ENCODE results near the gene LHFPL2. TPM values are rescaled to one million over a fixed set of nuclear protein-coding genes. Genes with fewer than 3 reads are reported as not detected.

The LHFPL2 gene
- total RNA-seq, 2 experiments from 2014 or later: 0.19 to 0.25 TPM

GRCh38 chr5:78508186-78508765 lies 140.3 kb downstream of the LHFPL2 start:
- ATAC-seq (ENCODE audit: poor library complexity): no peak

GRCh38 chr5:78507531-78507930 lies 141.0 kb downstream of the LHFPL2 start:
- Mint-ChIP-seq H3K4me1 (ENCODE audit: low read depth) (peaks cover 20% of the 10 kb centered on the region), H3K27me3 (peaks cover 91% of the 10 kb centered on the region), H3K27ac (no peak overlapping the region), H3K36me3 (ENCODE audit: low read depth) (no peaks in the 10 kb centered on the region), H3K9me3 (no peaks in the 10 kb centered on the region), H3K4me3 (no peak overlapping the region)
- ATAC-seq (ENCODE audit: poor library complexity): no peak
- no peak for TF ChIP-seq CTCF (IDR thresholded peaks at IDR 0.05)
- Histone ChIP-seq H3K27ac (ENCODE audit: low read depth in 1 of 2, low read length in 2 of 2) (no peak overlapping the region), H3K27me3 (ENCODE audit: control insufficient read depth in 1 of 2, insufficient read depth in 2 of 2, low read length in 2 of 2) (peaks cover 34 to 59% of the 10 kb centered on the region in 2 experiments), H3K36me3 (ENCODE audit: insufficient read depth, low read length) (no peaks in the 10 kb centered on the region), H3K9me3 (ENCODE audit: control insufficient read depth in 1 of 2, insufficient read depth in 1 of 2, low read length in 2 of 2) (no peaks in the 10 kb centered on the region), H3K4me1 (ENCODE audit: insufficient read depth, low read length) (peaks cover 21% of the 10 kb centered on the region), H3K4me3 (ENCODE audit: low read length) (no peak overlapping the region)
- CTCF ChIA-PET: no interaction called here
- intact Hi-C loops (cut with DNase I, micrococcal nuclease): no loop called here
- DNase-seq: no peak
- POLR2A ChIA-PET: interaction anchor here (0.6 kb wide), 1 partner anchor 942 kb away, joined by 3 read pairs; no protein-coding TSS in a partner anchor

More at GRCh38 chr5:78508186-78508765, 140.3 kb downstream of the LHFPL2 start:
- H3K4me3 ChIP-seq (ENCODE audit: low read length): no peak overlapping the region
- CTCF ChIA-PET: no interaction called here
- Mint-ChIP-seq H3K9me3 (no peaks in the 10 kb centered on the region), H3K4me1 (ENCODE audit: low read depth) (peaks cover 20% of the 10 kb centered on the region), H3K27me3 (peaks cover 92% of the 10 kb centered on the region), H3K4me3 (no peak overlapping the region), H3K36me3 (ENCODE audit: low read depth) (no peaks in the 10 kb centered on the region), H3K27ac (no peak overlapping the region)
- H3K36me3 ChIP-seq (ENCODE audit: insufficient read depth, low read length): no peaks in the 10 kb centered on the region
- DNase-seq: no peak
- peaks cover 21% of the 10 kb centered on the region for H3K4me1 ChIP-seq (ENCODE audit: insufficient read depth, low read length)
- H3K9me3 ChIP-seq (ENCODE audit: control insufficient read depth in 1 of 2, insufficient read depth in 1 of 2, low read length in 2 of 2): no peaks in the 10 kb centered on the region
- intact Hi-C loops (cut with DNase I, micrococcal nuclease): no loop called here
- POLR2A ChIA-PET: interaction anchor here (0.6 kb wide), 1 partner anchor 943 kb away, joined by 3 read pairs; no protein-coding TSS in a partner anchor
- peaks cover 34 to 59% of the 10 kb centered on the region in 2 experiments for H3K27me3 ChIP-seq (ENCODE audit: control insufficient read depth in 1 of 2, insufficient read depth in 2 of 2, low read length in 2 of 2)
- no peak overlapping the region for H3K27ac ChIP-seq (ENCODE audit: low read depth in 1 of 2, low read length in 2 of 2)
- no peak for TF ChIP-seq CTCF (IDR thresholded peaks at IDR 0.05)

GRCh38 chr5:78506261-78507024 lies 142.1 kb downstream of the LHFPL2 start:
- intact Hi-C loops (cut with DNase I, micrococcal nuclease): no loop called here
- no peaks in the 10 kb centered on the region for H3K36me3 ChIP-seq (ENCODE audit: insufficient read depth, low read length)
- peaks cover 21% of the 10 kb centered on the region for H3K4me1 ChIP-seq (ENCODE audit: insufficient read depth, low read length)
- H3K9me3 ChIP-seq (ENCODE audit: control insufficient read depth in 1 of 2, insufficient read depth in 1 of 2, low read length in 2 of 2): no peaks in the 10 kb centered on the region
- H3K9me3 Mint-ChIP-seq: no peaks in the 10 kb centered on the region
- no peak overlapping the region for H3K27ac ChIP-seq (ENCODE audit: low read depth in 1 of 2, low read length in 2 of 2)
- CTCF ChIA-PET: no interaction called here
- no peak for TF ChIP-seq CTCF (IDR thresholded peaks at IDR 0.05)
- H3K27me3 ChIP-seq (ENCODE audit: control insufficient read depth in 1 of 2, insufficient read depth in 2 of 2, low read length in 2 of 2): peaks cover 31 to 52% of the 10 kb centered on the region in 2 experiments
- POLR2A ChIA-PET: no interaction called here
- H3K36me3 Mint-ChIP-seq (ENCODE audit: low read depth): no peaks in the 10 kb centered on the region
- H3K27ac Mint-ChIP-seq: no peak overlapping the region
- DNase-seq: no peak
- peaks cover 91% of the 10 kb centered on the region for H3K27me3 Mint-ChIP-seq
- no peak overlapping the region for H3K4me3 ChIP-seq (ENCODE audit: low read length)
- no peak overlapping the region for H3K4me3 Mint-ChIP-seq
- no peak for ATAC-seq (ENCODE audit: poor library complexity)
- H3K4me1 Mint-ChIP-seq (ENCODE audit: low read depth): peaks cover 20% of the 10 kb centered on the region
